HG03045 (cell line): ENCODE measurements around the gene CSAG1.
"Not testable (repeated sequence)": the region's sequence is repeated elsewhere in the genome, so short reads cannot be mapped to it uniquely, and the experiment has no call there.

ENCODE experiments used
- ATAC-seq: cut with Tn5 transposase; IDR thresholded peaks from one replicate; pipeline ENCODE4 v1.9.1; 2021; ENCODE audit warnings: mild to moderate bottlenecking, moderate library complexity; ENCODE audit not compliant: unreplicated experiment

Gene CSAG1

GRCh38 chrX:152700390-152700789 lies 33.1 kb downstream of the CSAG1 start:
- not testable (repeated sequence) for ATAC-seq

GRCh38 chrX:152697952-152698931 lies 35.3 kb downstream of the CSAG1 start, which contains the start of gene MAGEA3:
MAGEA3 (plus strand) TSS chrX:152698794; CDS start chrX:152700833, 2,039 bp downstream.
- not testable (repeated sequence) for ATAC-seq

- not testable (repeated sequence) for ATAC-seq
These were observed 52.5 kb downstream of the CSAG1 start for GRCh38 chrX:152681012-152681411.
